H1 (cell line): ENCODE results near the gene ITGA11.

Experiments used
- NRF1 ChIP-seq: IDR thresholded peaks from 2 replicates; pipeline ENCODE4 v1.6.1; 2011; ENCODE audit warnings: mild to moderate bottlenecking, low read depth, low read length, improper control_type of control experiment
- POLR2A ChIP-seq, 2 experiments: IDR thresholded peaks; 1 replicate in 1 of 2; 2 replicates in 1 of 2; pipeline ENCODE4 v1.6.1; 2011; ENCODE audit warnings: low read depth in 2 of 2, low read length in 2 of 2, mild to moderate bottlenecking in 2 of 2; ENCODE audit errors: control extremely low read depth in 1 of 2
- TF ChIP-seq, protein P1 (sequence below), 3 experiments: IDR thresholded peaks; 1 replicate in 2 of 3; 2 replicates in 1 of 3; pipeline versions ENCODE4 v1.5.1 to v1.6.1; 2011; ENCODE audit warnings: low read length in 3 of 3, mild to moderate bottlenecking in 3 of 3, inconsistent platforms in 2 of 3, low read depth in 1 of 3, moderate library complexity in 1 of 3; ENCODE audit not compliant: insufficient read depth in 1 of 3; ENCODE audit errors: control extremely low read depth in 1 of 3

DNA sequence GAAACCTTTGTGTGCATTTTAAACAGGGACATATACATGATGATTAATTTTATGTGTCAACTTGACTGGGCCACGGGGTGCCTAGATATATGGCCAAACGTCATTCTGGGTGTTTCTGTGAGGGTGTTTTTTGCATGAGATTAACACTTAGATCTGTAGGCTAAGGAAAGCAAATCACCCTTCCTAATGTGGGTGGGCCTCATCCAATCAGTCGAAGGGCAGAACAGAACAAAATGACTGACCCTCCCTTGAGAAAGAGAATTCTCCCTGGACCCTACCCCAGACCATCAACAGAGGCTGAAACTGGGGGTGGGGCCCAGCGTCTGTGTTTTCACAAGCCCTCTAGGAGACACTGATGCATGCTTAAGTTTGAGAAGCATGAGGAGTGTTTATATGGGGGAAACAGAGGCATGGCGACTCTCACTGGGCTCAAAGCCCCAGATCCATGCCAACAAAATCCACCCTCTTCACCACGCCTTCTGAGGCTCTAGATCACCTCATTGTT, 56.2 kb downstream of the ITGA11 start:
- TF ChIP-seq, protein P1, sequence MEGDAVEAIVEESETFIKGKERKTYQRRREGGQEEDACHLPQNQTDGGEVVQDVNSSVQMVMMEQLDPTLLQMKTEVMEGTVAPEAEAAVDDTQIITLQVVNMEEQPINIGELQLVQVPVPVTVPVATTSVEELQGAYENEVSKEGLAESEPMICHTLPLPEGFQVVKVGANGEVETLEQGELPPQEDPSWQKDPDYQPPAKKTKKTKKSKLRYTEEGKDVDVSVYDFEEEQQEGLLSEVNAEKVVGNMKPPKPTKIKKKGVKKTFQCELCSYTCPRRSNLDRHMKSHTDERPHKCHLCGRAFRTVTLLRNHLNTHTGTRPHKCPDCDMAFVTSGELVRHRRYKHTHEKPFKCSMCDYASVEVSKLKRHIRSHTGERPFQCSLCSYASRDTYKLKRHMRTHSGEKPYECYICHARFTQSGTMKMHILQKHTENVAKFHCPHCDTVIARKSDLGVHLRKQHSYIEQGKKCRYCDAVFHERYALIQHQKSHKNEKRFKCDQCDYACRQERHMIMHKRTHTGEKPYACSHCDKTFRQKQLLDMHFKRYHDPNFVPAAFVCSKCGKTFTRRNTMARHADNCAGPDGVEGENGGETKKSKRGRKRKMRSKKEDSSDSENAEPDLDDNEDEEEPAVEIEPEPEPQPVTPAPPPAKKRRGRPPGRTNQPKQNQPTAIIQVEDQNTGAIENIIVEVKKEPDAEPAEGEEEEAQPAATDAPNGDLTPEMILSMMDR (IDR thresholded peaks at IDR 0.05; ENCODE audit: control extremely low read depth in 1 of 3, insufficient read depth in 1 of 3, low read depth in 1 of 3, low read length in 3 of 3), result no peak
- TF ChIP-seq POLR2A (IDR thresholded peaks at IDR 0.05; ENCODE audit: control extremely low read depth in 1 of 2, low read depth in 2 of 2, low read length in 2 of 2) (no peak), NRF1 (no peak)
